GM18508 (cell line): ENCODE results near the gene SLC12A3.

ENCODE experiments used
- ATAC-seq: cut with Tn5 transposase; IDR thresholded peaks from one replicate; pipeline ENCODE4 v1.9.1; 2021; ENCODE audit warnings: moderate number of reproducible peaks; ENCODE audit not compliant: insufficient read depth, unreplicated experiment

Gene SLC12A3

GRCh38 chr16:56847173-56847910 lies 17.7 kb upstream of the SLC12A3 start:
- no peak for ATAC-seq

DNA sequence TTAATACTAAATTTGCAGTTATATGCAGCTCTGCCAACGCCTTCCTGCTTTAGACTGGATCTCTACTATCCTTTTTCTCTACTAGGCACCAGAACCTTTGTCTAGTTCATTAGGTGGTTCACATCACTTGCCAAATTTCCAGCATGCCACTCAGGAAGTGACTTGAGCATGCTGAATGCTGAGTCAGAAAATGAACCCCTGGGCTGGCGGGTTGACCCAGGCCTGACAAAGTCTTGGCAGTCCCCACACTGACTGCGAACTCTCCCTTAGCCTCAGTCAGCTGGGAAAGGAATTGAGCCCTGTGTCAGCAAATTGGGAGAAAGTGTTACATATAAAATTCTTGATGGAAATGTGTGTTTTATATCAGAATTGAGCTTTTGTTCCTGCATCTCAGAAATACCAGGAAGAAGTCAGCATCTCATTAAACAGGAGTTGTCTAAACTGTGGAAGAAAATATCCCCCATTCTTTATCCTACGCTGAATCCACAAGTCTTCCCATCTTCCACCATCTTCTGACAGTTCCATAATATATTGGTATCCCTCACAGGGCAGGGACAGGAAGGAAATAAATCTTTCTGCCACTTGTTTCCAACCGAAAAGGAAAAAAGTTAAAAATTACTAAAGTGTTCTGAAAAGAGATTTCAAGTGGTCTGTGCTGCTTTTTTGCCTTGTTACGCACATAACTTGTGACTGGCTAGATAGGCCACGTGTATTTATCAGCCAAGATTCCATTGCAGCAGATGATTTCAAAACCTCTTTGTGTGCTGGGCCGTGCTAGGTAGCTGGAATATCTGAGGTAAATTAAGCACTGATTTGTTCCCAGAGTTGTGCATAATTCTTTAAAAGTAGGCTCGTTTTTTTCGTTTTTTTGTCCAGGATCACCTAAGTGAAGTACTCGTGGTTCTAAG lies 16.7 kb upstream of the SLC12A3 start:
- no peak for ATAC-seq

- no peak for ATAC-seq
Observed at GRCh38 chr16:56848955-56849689, 15.9 kb upstream of the SLC12A3 start.

GRCh38 chr16:56849690-56850680 lies 15.0 kb upstream of the SLC12A3 start:
- ATAC-seq = no peak

DNA sequence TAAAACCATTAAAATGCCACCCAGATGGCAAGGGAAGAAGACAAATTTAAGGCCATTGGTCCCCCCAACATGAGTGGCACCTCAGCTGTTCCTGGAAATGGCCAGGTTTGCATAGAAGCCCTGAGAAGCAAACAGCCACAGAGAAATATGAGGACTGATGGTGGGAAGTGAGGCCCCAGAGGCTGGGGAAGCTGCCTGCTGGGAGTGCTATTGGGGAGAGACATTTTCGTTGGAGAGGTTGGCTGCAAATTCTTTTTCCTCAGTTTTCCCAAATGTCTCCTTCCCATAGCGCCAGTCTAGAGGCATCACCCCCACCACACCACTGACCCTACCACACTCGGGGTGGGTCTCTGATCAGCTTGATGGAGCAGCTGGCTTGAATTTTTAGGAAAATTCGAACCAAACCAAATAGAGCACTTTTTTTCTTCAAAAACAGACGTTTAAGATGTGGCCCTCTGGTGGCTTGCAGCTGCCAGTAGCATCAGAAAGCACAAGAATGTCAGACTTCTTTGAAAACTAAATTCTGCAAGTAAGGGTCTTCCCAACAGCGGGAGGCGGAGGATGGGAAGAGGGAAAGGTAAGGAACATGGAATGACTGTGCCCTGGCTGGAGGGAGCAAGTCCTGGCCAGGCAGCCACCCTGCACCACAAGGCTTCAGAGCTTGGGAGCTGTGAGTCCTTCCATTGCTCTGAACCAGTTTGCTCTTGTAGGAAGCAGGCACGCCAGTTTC lies 13.2 kb upstream of the SLC12A3 start:
- ATAC-seq = no peak

- ATAC-seq = no peak
Observed at GRCh38 chr16:56852401-56852730, 12.6 kb upstream of the SLC12A3 start.

DNA sequence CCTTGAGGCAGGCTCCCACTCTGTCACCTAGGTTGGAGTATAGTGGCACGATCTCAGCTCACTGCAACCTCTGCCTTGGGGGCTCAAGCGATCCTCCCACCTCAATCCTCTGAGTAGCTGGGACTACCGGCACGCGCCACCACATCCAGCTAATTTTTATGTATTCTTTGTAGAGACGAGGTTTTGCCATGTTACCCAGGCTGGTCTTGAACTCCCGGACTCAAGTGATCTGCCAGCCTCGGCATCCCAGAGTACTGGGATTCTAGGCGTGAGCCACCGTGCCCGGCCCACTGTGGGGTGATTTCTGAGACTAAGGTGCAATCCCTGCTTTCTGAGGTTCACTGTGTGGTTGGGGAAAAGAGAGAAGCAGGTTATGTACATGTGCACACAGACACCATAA lies 12.0 kb upstream of the SLC12A3 start:
- ATAC-seq = no peak

GRCh38 chr16:56855201-56855600 lies 9.8 kb upstream of the SLC12A3 start:
- ATAC-seq = no peak

DNA sequence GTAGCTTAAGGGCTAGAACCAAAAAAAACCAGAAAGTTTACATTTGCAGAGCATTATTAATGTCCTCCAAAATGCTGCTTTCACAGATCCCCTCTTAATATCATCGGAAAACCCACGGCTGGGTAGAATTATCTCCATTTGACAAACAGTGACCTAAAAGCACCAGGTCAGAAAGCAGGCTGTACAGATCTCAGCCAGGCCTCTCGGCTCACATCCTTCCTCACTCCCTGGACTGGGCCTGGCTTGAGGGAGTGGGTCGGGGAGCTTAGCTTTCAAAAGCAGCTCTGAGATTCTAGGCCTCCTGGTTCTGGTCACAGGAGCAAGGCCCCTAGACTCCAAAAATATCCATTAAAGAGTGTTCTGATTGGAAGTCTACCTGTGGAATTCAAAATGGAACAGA lies 9.1 kb upstream of the SLC12A3 start:
- ATAC-seq = no peak

GRCh38 chr16:56856876-56857447 lies 8.0 kb upstream of the SLC12A3 start:
- ATAC-seq = no peak

DNA sequence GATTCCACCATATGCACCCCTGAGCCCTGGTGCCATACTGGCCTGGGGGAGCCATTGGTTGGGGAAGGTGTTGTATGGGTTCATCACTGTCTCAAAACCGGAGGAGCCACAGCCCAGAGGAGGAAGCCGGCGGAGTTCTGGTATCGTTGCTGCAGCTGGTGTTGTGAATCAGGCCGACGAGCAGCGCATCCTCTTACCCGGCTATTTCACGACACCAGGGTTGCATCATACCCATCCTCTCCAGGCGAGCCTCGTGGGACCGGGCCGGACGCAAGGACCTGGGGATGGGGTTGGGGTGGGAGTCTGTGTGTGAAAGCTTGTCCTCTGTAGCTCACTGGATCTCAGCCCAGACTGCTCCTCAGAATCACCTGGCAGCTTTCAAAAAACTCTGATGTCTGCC lies 6.6 kb upstream of the SLC12A3 start:
- ATAC-seq = no peak

- no peak for ATAC-seq
Observed at GRCh38 chr16:56859636-56860035, 5.4 kb upstream of the SLC12A3 start.

GRCh38 chr16:56860226-56861020 lies 4.6 kb upstream of the SLC12A3 start:
- peak; percentile 81 for ATAC-seq

DNA sequence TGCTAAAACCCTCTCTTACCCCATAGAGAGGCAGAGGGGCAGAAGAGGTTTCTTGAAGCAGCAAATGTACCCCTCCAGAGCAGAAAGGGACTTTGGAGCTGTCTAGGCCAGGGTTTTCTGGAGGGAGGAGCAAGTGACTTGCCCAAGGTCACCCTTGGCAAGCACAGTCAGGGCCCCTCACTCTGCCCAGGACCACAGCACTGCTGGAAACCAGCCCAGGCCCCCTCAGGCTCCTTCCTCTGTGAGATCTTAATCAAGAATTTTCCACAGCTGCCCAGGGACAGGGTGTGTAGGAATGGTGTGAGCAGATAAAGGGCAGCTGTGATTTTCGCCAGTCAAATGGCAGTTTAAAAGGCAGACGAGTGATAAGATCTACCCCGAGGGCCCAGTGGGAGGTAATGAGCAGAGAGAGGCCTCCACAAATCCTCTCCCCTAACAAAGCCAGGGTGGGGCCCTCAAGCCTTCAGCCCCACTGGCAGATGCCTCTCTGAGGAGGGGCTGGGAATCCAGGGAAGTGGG lies 3.9 kb upstream of the SLC12A3 start:
- no peak for ATAC-seq

DNA sequence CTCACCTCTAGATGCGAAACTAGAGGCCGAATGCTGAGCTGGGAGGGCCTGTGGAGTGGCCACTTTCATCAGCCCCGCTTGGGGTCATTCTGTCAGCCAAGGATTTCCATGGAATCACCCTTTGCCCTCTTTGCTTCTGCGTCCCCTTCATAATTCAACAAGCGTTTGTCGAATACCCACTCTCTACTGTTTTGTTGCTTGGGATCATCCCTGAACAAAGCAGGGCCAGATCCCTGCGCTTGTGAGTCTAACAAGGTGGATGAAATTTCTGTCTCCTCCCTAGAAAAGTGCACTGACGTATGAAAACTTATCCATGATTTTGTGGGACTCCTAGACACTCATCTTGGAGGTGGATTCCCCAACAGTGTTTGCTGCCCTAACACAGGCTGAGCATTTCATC lies 3.3 kb upstream of the SLC12A3 start:
- ATAC-seq = no peak

DNA sequence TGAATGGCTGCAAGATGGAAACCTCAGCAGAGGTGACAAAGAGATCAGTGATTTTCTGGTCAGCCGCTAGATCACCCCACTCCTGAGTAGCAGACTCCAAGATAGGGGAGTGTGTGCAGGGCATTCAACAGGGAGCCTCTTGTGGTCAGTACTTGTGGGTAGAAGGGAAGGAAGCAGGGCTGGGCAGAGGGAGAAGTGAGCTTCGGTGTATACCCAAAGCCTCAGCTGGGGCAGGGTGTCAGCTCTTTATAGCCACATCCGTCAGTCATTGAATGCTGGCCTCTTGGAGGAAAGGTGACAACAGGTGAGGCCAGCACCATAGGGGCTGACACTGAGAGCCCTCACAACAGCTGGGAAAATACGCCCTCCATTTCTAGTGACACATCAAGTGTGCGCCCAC lies 2.2 kb upstream of the SLC12A3 start:
- no peak for ATAC-seq

DNA sequence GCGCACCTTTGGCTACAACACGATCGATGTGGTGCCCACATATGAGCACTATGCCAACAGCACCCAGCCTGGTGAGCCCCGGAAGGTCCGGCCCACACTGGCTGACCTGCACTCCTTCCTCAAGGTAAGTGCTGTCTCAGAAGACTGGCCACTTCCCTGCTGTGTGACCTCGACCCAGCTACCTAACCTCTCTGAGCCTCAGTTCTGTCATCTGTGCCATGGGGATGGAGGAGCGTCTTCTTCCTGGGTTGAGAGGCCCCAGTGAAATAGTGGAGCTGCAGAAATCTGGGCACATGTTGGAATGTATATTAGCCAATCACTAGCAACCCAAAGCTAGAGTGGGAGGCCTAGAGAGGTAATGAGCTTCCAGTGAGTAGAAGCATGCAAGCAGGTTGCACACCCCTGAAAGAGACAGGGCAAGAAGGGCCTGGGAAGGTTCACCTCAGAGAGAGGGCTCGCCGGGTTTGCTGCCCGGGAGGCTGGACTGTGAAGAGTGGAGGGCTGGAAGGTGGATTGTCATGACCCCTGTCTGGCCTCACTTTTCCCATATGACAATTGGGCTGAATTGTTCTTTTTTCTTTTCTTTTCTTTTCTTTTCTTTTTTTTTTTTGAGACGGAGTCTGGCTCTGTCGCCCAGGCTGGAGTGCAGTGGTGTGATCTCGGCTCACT lies 521 bp downstream of the SLC12A3 start:
- ATAC-seq = no peak
